ENCODE measurements around the gene UBD. TPM values are rescaled to one million over a fixed set of nuclear protein-coding genes. Genes with fewer than 3 reads are reported as not detected.

The UBD gene
- total RNA-seq, 1 experiment from 2014 or later: not detected

DNA sequence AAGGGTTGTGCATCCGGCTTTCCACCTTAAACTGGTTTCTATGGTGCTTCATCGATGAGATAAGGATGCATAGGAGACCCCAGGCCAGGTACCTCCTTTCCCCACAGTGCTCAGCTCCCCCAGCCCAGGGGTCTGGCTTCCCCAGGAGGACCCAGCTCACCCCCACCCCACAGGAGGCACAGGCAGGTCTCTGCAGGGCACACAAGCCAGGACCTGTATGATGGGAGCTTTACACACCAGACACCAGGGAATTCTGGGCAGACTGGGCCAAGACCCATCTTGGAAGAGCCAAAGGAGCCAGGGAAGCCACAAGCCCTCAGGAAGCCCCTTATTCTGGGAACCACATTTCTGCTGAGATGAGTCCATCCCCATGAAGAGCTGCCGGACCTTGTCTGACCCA lies 29.6 kb downstream of the UBD start:
- no peaks in the 10 kb centered on the region for H3K36me3 ChIP-seq (ENCODE audit: insufficient read depth, low read length)
- H3K27ac ChIP-seq (ENCODE audit: low read length): no peak overlapping the region
- H3K79me2 ChIP-seq (ENCODE audit: low read length): no peaks in the 10 kb centered on the region
- H3K4me2 ChIP-seq (ENCODE audit: low read depth, low read length, poor library complexity, severe bottlenecking): no peak overlapping the region
- no peak for DNase-seq
- no peaks in the 10 kb centered on the region for H3K27me3 ChIP-seq (ENCODE audit: low read length)
- no peaks in the 10 kb centered on the region for H3K9me2 ChIP-seq (replicated peaks; ENCODE audit: insufficient read depth, low read length)
- no peaks in the 10 kb centered on the region for H3K4me1 ChIP-seq (ENCODE audit: low read length)
- no peaks in the 10 kb centered on the region for H3K9me3 ChIP-seq (ENCODE audit: low read length)
- no peak overlapping the region for H3K9ac ChIP-seq (ENCODE audit: low read length)
- no peak overlapping the region for H2AFZ ChIP-seq (ENCODE audit: low read length)
- no peaks in the 10 kb centered on the region for H4K20me1 ChIP-seq (ENCODE audit: insufficient read depth, low read depth, low read length)
- no peak overlapping the region for H3K4me3 ChIP-seq (ENCODE audit: low read length)

DNA sequence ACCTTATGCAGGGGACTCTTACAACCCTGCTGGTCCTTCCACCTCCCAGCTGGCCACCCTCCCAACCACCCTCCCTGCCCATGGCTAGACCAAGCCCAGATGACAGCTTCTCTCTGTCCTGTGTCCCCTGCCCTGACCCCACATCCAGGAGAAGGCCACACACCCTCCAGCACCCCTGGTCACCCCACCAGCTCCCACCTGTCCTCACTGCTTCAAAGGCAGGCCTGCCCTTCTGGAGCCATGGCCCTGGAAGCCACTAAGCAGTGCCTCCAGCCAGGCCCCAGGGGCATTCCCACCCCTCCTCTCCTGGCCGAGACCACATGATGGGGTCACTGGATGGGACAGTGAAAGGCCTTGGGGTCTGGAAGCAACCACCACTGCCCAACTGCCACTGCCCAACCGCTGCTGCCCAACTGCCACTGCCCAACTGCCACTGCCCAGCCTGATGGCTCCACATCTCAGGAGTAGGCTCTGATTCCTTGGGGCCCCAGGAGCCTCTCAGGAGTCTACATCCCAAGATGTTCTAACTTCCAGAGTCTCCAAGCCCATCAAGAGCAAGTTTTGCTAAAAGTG lies 30.5 kb downstream of the UBD start:
- no peaks in the 10 kb centered on the region for H3K36me3 ChIP-seq (ENCODE audit: insufficient read depth, low read length)
- H3K9me2 ChIP-seq (replicated peaks; ENCODE audit: insufficient read depth, low read length): no peaks in the 10 kb centered on the region
- H3K4me3 ChIP-seq (ENCODE audit: low read length): no peak overlapping the region
- no peaks in the 10 kb centered on the region for H3K27me3 ChIP-seq (ENCODE audit: low read length)
- H3K9me3 ChIP-seq (ENCODE audit: low read length): no peaks in the 10 kb centered on the region
- H3K79me2 ChIP-seq (ENCODE audit: low read length): no peaks in the 10 kb centered on the region
- no peaks in the 10 kb centered on the region for H4K20me1 ChIP-seq (ENCODE audit: insufficient read depth, low read depth, low read length)
- no peak overlapping the region for H3K27ac ChIP-seq (ENCODE audit: low read length)
- no peak for DNase-seq
- no peak overlapping the region for H3K4me2 ChIP-seq (ENCODE audit: low read depth, low read length, poor library complexity, severe bottlenecking)
- H2AFZ ChIP-seq (ENCODE audit: low read length): no peak overlapping the region
- no peaks in the 10 kb centered on the region for H3K4me1 ChIP-seq (ENCODE audit: low read length)
- no peak overlapping the region for H3K9ac ChIP-seq (ENCODE audit: low read length)

DNA sequence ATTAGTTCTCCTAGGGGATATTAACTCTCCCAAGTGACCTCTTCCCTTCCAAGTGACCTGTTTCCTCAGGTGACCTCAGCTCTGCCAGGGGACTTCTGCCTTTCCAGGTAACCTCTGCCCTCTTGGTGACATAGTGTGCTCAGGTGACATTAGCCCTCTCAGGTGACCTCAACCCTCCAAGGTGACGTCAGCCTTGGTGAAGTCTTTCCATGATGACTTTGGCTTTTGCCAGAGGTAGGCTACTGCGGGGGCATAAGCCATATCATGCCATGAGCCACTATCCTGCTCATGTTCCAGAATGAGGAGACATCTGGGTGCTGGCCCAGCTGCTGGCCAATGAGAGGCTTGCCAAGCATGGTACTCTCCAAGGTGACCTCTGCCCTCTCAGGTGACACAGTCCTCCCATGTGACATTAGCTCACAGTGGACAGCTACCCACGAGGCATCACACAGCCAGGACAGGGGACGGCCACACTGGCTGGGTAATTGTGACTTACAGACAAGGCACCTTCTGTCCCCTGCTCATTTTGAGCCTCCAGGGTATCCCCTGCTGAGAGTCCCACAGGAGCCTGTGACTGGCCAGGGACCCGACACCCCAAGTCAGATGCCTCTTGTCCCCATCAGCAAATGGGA lies 31.1 kb downstream of the UBD start:
- Histone ChIP-seq H4K20me1 (ENCODE audit: insufficient read depth, low read depth, low read length) (no peaks in the 10 kb centered on the region), H2AFZ (ENCODE audit: low read length) (no peak overlapping the region), H3K4me2 (ENCODE audit: low read depth, low read length, poor library complexity, severe bottlenecking) (no peak overlapping the region), H3K27me3 (ENCODE audit: low read length) (no peaks in the 10 kb centered on the region), H3K27ac (ENCODE audit: low read length) (no peak overlapping the region), H3K4me3 (ENCODE audit: low read length) (no peak overlapping the region), H3K9me3 (ENCODE audit: low read length) (no peaks in the 10 kb centered on the region), H3K4me1 (ENCODE audit: low read length) (no peaks in the 10 kb centered on the region), H3K36me3 (ENCODE audit: insufficient read depth, low read length) (no peaks in the 10 kb centered on the region), H3K79me2 (ENCODE audit: low read length) (no peaks in the 10 kb centered on the region), H3K9ac (ENCODE audit: low read length) (no peak overlapping the region), H3K9me2 (replicated peaks; ENCODE audit: insufficient read depth, low read length) (no peaks in the 10 kb centered on the region)
- DNase-seq: no peak

DNA sequence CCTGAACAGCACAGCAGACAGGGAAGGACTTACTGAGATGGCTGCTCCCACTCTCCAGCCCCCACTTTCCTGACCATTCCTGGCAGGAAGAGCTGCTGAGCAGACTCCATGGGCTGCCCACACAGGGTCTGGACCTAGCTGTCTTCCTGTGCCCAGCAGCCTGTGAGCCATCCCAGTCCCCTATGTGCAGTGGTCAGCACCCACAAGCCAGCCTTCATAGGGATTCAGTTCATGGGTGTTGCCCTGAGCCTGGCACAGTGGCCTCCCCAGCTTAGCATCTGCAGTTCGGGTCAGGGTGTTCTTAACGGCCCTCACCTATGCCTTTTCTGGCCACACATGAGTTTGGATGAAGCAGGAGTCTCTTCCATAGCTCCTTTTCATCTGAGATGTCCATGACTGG lies 32.0 kb downstream of the UBD start:
- no peaks in the 10 kb centered on the region for H3K4me1 ChIP-seq (ENCODE audit: low read length)
- no peak overlapping the region for H3K9ac ChIP-seq (ENCODE audit: low read length)
- no peak for DNase-seq

DNA sequence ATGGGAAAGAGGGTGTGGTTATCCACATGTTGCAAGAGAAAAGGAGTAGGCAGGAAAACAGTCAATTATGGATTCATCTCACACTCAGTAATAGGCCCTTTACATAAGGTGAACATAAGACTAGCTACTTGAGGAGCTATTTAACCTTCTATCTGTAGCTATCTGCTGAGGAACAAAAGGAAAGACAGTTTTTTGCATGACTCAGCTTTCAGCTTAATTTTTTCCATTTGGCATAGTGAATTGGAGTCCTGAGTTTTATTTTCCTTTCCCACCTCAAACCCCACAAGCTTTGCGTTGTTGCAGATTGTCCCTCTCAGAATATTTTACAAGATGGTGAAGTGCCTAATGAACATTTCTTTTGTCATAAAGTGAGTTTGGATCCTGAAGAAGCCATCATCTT lies 32.4 kb downstream of the UBD start:
- Histone ChIP-seq H3K4me1 (ENCODE audit: low read length) (no peaks in the 10 kb centered on the region), H2AFZ (ENCODE audit: low read length) (no peak overlapping the region), H3K9me2 (replicated peaks; ENCODE audit: insufficient read depth, low read length) (no peaks in the 10 kb centered on the region), H3K4me2 (ENCODE audit: low read depth, low read length, poor library complexity, severe bottlenecking) (no peak overlapping the region), H3K27ac (ENCODE audit: low read length) (no peak overlapping the region), H4K20me1 (ENCODE audit: insufficient read depth, low read depth, low read length) (no peaks in the 10 kb centered on the region), H3K9ac (ENCODE audit: low read length) (no peak overlapping the region), H3K27me3 (ENCODE audit: low read length) (no peaks in the 10 kb centered on the region), H3K4me3 (ENCODE audit: low read length) (no peak overlapping the region), H3K36me3 (ENCODE audit: insufficient read depth, low read length) (no peaks in the 10 kb centered on the region), H3K9me3 (ENCODE audit: low read length) (no peaks in the 10 kb centered on the region), H3K79me2 (ENCODE audit: low read length) (no peaks in the 10 kb centered on the region)
- no peak for DNase-seq

More for the DNA sequence above, 32.0 kb downstream of the UBD start:
- Histone ChIP-seq H3K36me3 (ENCODE audit: insufficient read depth, low read length) (no peaks in the 10 kb centered on the region), H3K9me3 (ENCODE audit: low read length) (no peaks in the 10 kb centered on the region), H3K27me3 (ENCODE audit: low read length) (no peaks in the 10 kb centered on the region), H3K4me2 (ENCODE audit: low read depth, low read length, poor library complexity, severe bottlenecking) (no peak overlapping the region), H3K9me2 (replicated peaks; ENCODE audit: insufficient read depth, low read length) (no peaks in the 10 kb centered on the region), H3K27ac (ENCODE audit: low read length) (no peak overlapping the region), H3K4me3 (ENCODE audit: low read length) (no peak overlapping the region), H3K79me2 (ENCODE audit: low read length) (no peaks in the 10 kb centered on the region), H4K20me1 (ENCODE audit: insufficient read depth, low read depth, low read length) (no peaks in the 10 kb centered on the region), H2AFZ (ENCODE audit: low read length) (no peak overlapping the region)

DNA sequence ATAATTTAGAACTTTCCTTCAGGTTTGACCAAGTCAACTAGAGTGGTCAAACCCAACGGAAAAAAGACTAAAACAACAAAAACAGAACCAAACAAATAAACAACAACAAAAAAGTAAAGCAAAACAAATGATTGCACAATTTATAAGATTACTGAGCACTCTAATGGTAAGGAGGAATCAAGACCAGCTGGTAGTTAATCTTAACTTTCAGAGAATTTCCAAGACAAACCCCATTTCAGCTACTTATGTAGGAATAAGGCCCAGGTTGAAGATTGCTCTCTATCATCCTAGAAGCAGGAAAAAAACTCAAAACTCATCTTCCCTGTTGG lies 34.3 kb downstream of the UBD start:
- no peaks in the 10 kb centered on the region for H3K79me2 ChIP-seq (ENCODE audit: low read length)
- no peaks in the 10 kb centered on the region for H3K4me1 ChIP-seq (ENCODE audit: low read length)
- H3K9ac ChIP-seq (ENCODE audit: low read length): no peak overlapping the region
- H3K4me3 ChIP-seq (ENCODE audit: low read length): no peak overlapping the region
- H3K9me2 ChIP-seq (replicated peaks; ENCODE audit: insufficient read depth, low read length): no peaks in the 10 kb centered on the region
- H3K9me3 ChIP-seq (ENCODE audit: low read length): no peaks in the 10 kb centered on the region
- H3K4me2 ChIP-seq (ENCODE audit: low read depth, low read length, poor library complexity, severe bottlenecking): no peak overlapping the region
- no peak overlapping the region for H2AFZ ChIP-seq (ENCODE audit: low read length)
- no peaks in the 10 kb centered on the region for H4K20me1 ChIP-seq (ENCODE audit: insufficient read depth, low read depth, low read length)
- DNase-seq: no peak
- no peak overlapping the region for H3K27ac ChIP-seq (ENCODE audit: low read length)
- H3K36me3 ChIP-seq (ENCODE audit: insufficient read depth, low read length): no peaks in the 10 kb centered on the region
- no peaks in the 10 kb centered on the region for H3K27me3 ChIP-seq (ENCODE audit: low read length)

DNA sequence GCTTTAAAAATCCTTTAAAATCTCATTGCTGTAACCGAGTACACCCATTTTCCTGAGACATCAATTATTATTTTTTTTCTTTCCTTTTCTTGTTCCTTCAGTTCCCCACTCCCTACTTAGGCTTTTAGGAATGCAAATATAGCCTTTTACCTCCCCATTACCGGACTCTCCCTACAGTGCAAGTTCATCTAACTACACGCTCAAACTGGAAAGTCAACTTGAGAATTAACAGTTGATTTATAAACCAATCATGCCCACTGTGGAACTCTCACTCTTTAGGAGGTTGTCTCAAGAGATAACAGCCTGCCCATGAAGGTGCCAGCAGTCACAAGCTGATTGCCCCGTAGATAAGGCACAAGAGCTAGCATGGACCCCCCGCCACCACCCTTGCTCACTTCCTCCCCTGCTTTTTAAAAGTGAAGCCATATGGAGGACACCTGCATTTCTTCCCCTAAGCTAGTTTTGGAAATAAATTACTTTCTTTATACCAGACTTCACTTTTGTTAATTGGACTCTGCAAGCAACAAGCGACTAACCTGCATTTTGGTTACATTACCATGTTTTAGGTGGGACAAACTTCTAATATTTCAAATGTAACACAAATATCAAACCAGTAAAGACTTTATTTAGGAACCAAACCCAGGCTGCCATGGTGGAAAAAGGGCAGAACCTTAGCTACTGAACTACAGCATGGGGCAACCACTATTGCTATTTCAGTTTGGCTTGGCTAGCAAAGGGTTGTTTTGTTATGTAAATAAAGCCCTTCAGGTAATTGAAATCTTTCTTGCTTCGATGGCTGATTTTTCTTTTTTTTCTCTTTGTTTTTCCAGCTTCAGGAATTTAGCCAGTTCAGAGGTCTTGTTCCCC lies 34.9 kb downstream of the UBD start:
- Histone ChIP-seq H3K4me3 (ENCODE audit: low read length) (no peak overlapping the region), H3K9ac (ENCODE audit: low read length) (no peak overlapping the region), H2AFZ (ENCODE audit: low read length) (no peak overlapping the region), H3K36me3 (ENCODE audit: insufficient read depth, low read length) (no peaks in the 10 kb centered on the region), H3K4me1 (ENCODE audit: low read length) (no peaks in the 10 kb centered on the region), H3K27me3 (ENCODE audit: low read length) (no peaks in the 10 kb centered on the region), H3K9me2 (replicated peaks; ENCODE audit: insufficient read depth, low read length) (no peaks in the 10 kb centered on the region), H3K4me2 (ENCODE audit: low read depth, low read length, poor library complexity, severe bottlenecking) (no peak overlapping the region), H3K79me2 (ENCODE audit: low read length) (no peaks in the 10 kb centered on the region), H4K20me1 (ENCODE audit: insufficient read depth, low read depth, low read length) (no peaks in the 10 kb centered on the region), H3K27ac (ENCODE audit: low read length) (no peak overlapping the region), H3K9me3 (ENCODE audit: low read length) (no peaks in the 10 kb centered on the region)
- DNase-seq: no peak

DNA sequence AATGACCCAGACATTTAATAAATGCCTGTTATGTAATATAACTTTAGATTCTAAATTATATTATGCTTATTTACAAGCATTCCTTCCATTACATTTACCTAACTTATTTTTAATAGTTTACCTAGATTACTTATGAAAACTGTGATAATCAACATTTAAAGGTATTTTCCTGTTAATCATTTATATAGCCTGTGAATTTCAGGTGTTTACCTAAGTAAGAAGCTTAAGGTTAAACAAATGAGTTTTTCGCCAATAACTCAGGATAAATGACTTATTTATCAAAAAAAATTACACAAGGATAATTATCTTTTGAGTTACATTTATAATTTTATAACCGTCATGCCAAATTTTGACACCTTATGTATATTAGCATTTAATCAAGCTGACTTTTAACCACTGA lies 35.5 kb downstream of the UBD start:
- no peaks in the 10 kb centered on the region for H3K4me1 ChIP-seq (ENCODE audit: low read length)
- H3K9me3 ChIP-seq (ENCODE audit: low read length): no peaks in the 10 kb centered on the region

More for the DNA sequence above, 35.5 kb downstream of the UBD start:
- H3K36me3 ChIP-seq (ENCODE audit: insufficient read depth, low read length): no peaks in the 10 kb centered on the region
- DNase-seq: no peak
- H3K79me2 ChIP-seq (ENCODE audit: low read length): no peaks in the 10 kb centered on the region
- H3K4me3 ChIP-seq (ENCODE audit: low read length): no peak overlapping the region
- H3K27me3 ChIP-seq (ENCODE audit: low read length): no peaks in the 10 kb centered on the region
- H3K9ac ChIP-seq (ENCODE audit: low read length): no peak overlapping the region
- no peak overlapping the region for H2AFZ ChIP-seq (ENCODE audit: low read length)
- H3K4me2 ChIP-seq (ENCODE audit: low read depth, low read length, poor library complexity, severe bottlenecking): no peak overlapping the region
- H4K20me1 ChIP-seq (ENCODE audit: insufficient read depth, low read depth, low read length): no peaks in the 10 kb centered on the region
- H3K9me2 ChIP-seq (replicated peaks; ENCODE audit: insufficient read depth, low read length): no peaks in the 10 kb centered on the region
- H3K27ac ChIP-seq (ENCODE audit: low read length): no peak overlapping the region

Data from Karpas-422 (cell line).